ENCODE data around the gene CPNE7. TPM values are rescaled to one million over a fixed set of nuclear protein-coding genes. Genes with fewer than 3 reads are reported as not detected.

CPNE7 gene
- polyA plus RNA-seq, 3 donors = not detected

DNA sequence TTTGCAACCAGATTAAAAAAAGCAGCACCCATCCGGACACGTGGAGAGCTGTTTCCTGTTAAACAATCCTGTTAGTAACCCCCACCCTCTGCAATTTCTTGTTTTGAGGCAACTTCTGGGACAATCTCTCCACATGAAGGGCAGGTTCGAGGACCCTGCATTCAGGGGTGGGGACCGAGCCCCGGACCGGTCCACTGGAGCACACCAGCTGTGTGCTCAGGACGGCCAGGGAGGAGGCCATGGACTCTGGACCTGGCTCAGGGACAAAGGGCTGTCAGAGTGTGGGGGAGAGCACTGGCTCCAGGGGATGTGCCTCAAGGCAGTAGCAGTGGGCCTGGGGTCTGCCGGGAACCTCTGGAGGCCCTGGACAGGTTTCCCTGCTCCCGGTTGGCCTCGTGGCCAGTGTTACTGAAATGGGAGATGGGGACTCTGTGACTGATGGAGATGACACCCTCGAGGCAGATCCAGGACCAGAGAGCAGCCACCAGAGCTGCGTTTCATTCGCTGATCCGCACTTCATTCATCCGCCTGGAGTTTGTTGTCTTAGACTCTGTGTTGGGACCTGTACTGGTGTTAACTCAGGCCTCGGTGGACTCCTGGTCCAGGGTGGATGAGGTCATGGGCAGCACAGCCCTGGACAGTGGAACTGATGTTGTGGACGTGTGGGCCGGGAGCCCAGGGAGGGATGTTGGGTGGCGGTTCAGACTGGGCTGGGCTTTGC, 2.9 kb upstream of the CPNE7 start:
- H3K27ac ChIP-seq (ENCODE audit: low read depth in 1 of 2, low read length in 2 of 2) = no peak overlapping the region
- H3K4me3 Mint-ChIP-seq = no peak overlapping the region
- peaks cover 40 to 57% (median 41%) of the 10 kb centered on the region in 3 donors for H3K27me3 Mint-ChIP-seq (ENCODE audit: low read depth in 3 of 3)
- peaks cover 0 to 3% (median 0%) of the 10 kb centered on the region in 7 donors for H3K9me3 Mint-ChIP-seq
- 63% methylated on average over 14 of the region's 19 CpGs for WGBS (ENCODE audit: insufficient coverage)
- H3K9ac ChIP-seq (ENCODE audit: insufficient read depth, low read length, poor library complexity, severe bottlenecking) = no peak overlapping the region
- H3K27me3 ChIP-seq (ENCODE audit: control insufficient read depth in 2 of 2, insufficient read depth in 2 of 2, low read length in 2 of 2) = peaks cover 15 to 41% of the 10 kb centered on the region in 2 donors
- H3K4me2 ChIP-seq (replicated peaks; ENCODE audit: extremely low read depth, low read length, poor library complexity, severe bottlenecking) = no peak overlapping the region
- no peaks in the 10 kb centered on the region for H3K9me3 ChIP-seq (replicated peaks in 1 of 2; ENCODE audit: control insufficient read depth in 1 of 2, insufficient read depth in 1 of 2, low read length in 2 of 2)
- TF ChIP-seq, protein P1, sequence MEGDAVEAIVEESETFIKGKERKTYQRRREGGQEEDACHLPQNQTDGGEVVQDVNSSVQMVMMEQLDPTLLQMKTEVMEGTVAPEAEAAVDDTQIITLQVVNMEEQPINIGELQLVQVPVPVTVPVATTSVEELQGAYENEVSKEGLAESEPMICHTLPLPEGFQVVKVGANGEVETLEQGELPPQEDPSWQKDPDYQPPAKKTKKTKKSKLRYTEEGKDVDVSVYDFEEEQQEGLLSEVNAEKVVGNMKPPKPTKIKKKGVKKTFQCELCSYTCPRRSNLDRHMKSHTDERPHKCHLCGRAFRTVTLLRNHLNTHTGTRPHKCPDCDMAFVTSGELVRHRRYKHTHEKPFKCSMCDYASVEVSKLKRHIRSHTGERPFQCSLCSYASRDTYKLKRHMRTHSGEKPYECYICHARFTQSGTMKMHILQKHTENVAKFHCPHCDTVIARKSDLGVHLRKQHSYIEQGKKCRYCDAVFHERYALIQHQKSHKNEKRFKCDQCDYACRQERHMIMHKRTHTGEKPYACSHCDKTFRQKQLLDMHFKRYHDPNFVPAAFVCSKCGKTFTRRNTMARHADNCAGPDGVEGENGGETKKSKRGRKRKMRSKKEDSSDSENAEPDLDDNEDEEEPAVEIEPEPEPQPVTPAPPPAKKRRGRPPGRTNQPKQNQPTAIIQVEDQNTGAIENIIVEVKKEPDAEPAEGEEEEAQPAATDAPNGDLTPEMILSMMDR (IDR thresholded peaks at IDR 0.05) = no peak
- peaks cover 1 to 2% of the 10 kb centered on the region in 2 donors for H3K36me3 Mint-ChIP-seq
- peaks cover 12% of the 10 kb centered on the region for H3K4me1 Mint-ChIP-seq
- H3K4me1 ChIP-seq (ENCODE audit: control insufficient read depth in 1 of 2, insufficient read depth in 2 of 2, low read length in 2 of 2) = peaks cover 10 to 20% of the 10 kb centered on the region in 2 donors
- no peaks in the 10 kb centered on the region for H3K36me3 ChIP-seq (replicated peaks in 1 of 2; ENCODE audit: control insufficient read depth in 1 of 2, insufficient read depth in 2 of 2, low read length in 2 of 2)
- no peaks in the 10 kb centered on the region for H3K79me2 ChIP-seq (ENCODE audit: insufficient read depth, low read length)
- no peak for DNase-seq
- H4K20me1 ChIP-seq (ENCODE audit: insufficient read depth, low read length) = no peaks in the 10 kb centered on the region
- no peak overlapping the region for H2AFZ ChIP-seq (ENCODE audit: insufficient read depth, low read depth, low read length, poor library complexity, severe bottlenecking)
- intact Hi-C loops (cut with micrococcal nuclease) = loop anchor here in 1 of 2 donors (10.0 kb wide), 1 partner anchor 72 kb away; no protein-coding TSS in a partner anchor
- no peak overlapping the region for H3K4me3 ChIP-seq (replicated peaks in 1 of 3; ENCODE audit: low read depth in 2 of 3, low read length in 3 of 3)
- no peak overlapping the region for H3K27ac Mint-ChIP-seq

GRCh38 chr16:89573826-89574680, 1.5 kb upstream of the CPNE7 start:
- Histone ChIP-seq H3K4me3 (replicated peaks in 1 of 3; ENCODE audit: low read depth in 2 of 3, low read length in 3 of 3) (peak overlapping the region in 1 of 3 experiments; percentile 61), H3K27ac (ENCODE audit: low read depth in 1 of 2, low read length in 2 of 2) (no peak overlapping the region), H2AFZ (ENCODE audit: insufficient read depth, low read depth, low read length, poor library complexity, severe bottlenecking) (peak overlapping the region; percentile 53), H3K79me2 (ENCODE audit: insufficient read depth, low read length) (no peaks in the 10 kb centered on the region), H3K9ac (ENCODE audit: insufficient read depth, low read length, poor library complexity, severe bottlenecking) (peak overlapping the region; percentile 38), H3K4me2 (replicated peaks; ENCODE audit: extremely low read depth, low read length, poor library complexity, severe bottlenecking) (peak overlapping the region; percentile 70), H3K4me1 (ENCODE audit: control insufficient read depth in 1 of 2, insufficient read depth in 2 of 2, low read length in 2 of 2) (peaks cover 10 to 20% of the 10 kb centered on the region in 2 donors), H3K36me3 (replicated peaks in 1 of 2; ENCODE audit: control insufficient read depth in 1 of 2, insufficient read depth in 2 of 2, low read length in 2 of 2) (no peaks in the 10 kb centered on the region), H4K20me1 (ENCODE audit: insufficient read depth, low read length) (no peaks in the 10 kb centered on the region), H3K27me3 (ENCODE audit: control insufficient read depth in 2 of 2, insufficient read depth in 2 of 2, low read length in 2 of 2) (peaks cover 15 to 41% of the 10 kb centered on the region in 2 donors), H3K9me3 (replicated peaks in 1 of 2; ENCODE audit: control insufficient read depth in 1 of 2, insufficient read depth in 1 of 2, low read length in 2 of 2) (no peaks in the 10 kb centered on the region)
- Mint-ChIP-seq H3K27me3 (ENCODE audit: low read depth in 3 of 3) (peaks cover 39 to 62% (median 44%) of the 10 kb centered on the region in 3 donors), H3K9me3 (peaks cover 0 to 4% (median 3%) of the 10 kb centered on the region in 7 donors), H3K4me3 (peak overlapping the region in 1 of 2 donors; percentile 57), H3K36me3 (no peaks in the 10 kb centered on the region), H3K4me1 (peaks cover 12% of the 10 kb centered on the region), H3K27ac (no peak overlapping the region)
- intact Hi-C loops (cut with micrococcal nuclease) = loop anchor here in 1 of 2 donors (10.0 kb wide), 1 partner anchor 71 kb away; no protein-coding TSS in a partner anchor
- TF ChIP-seq, protein P1 (IDR thresholded peaks at IDR 0.05) = no peak
- DNase-seq = no peak
- WGBS (ENCODE audit: insufficient coverage) = 88% methylated on average over 31 of the region's 31 CpGs
